ENCODE measurements around the gene RELL2.
A peak's percentile ranks its signal among the peaks of the same experiment; 100 is the strongest.

Gene RELL2

GRCh38 chr5:141649056-141649688 is 12.4 kb downstream of the RELL2 start:
- no peak for DNase-seq (ENCODE audit: low read depth in 2 of 2)

GRCh38 chr5:141649972-141650371 is 13.2 kb downstream of the RELL2 start:
- DNase-seq (ENCODE audit: low read depth in 2 of 2), result no peak

GRCh38 chr5:141650851-141651727 is 14.3 kb downstream of the RELL2 start, which contains the start of gene FCHSD1:
TSS of gene FCHSD1 (minus strand) at chr5:141651418. CDS start at chr5:141651368, 50 bp downstream.
- DNase-seq (ENCODE audit: low read depth in 2 of 2), result peak; percentile 82

- no peak for DNase-seq (ENCODE audit: low read depth in 2 of 2)
These were observed 14.9 kb downstream of the RELL2 start for GRCh38 chr5:141651728-141652105.

GRCh38 chr5:141654298-141654697 is 17.5 kb downstream of the RELL2 start:
- DNase-seq (ENCODE audit: low read depth in 2 of 2), result no peak

GRCh38 chr5:141655020-141655419 is 18.2 kb downstream of the RELL2 start:
- DNase-seq (ENCODE audit: low read depth in 2 of 2), result no peak

- no peak for DNase-seq (ENCODE audit: low read depth in 2 of 2)
These were observed 19.6 kb downstream of the RELL2 start for GRCh38 chr5:141656396-141656795.

GRCh38 chr5:141657404-141657803 is 20.6 kb downstream of the RELL2 start:
- DNase-seq (ENCODE audit: low read depth in 2 of 2), result no peak

GRCh38 chr5:141657937-141658545 is 21.2 kb downstream of the RELL2 start:
- no peak for DNase-seq (ENCODE audit: low read depth in 2 of 2)

- DNase-seq (ENCODE audit: low read depth in 2 of 2), result no peak
These were observed 25.2 kb downstream of the RELL2 start for GRCh38 chr5:141662028-141662427.

- DNase-seq (ENCODE audit: low read depth in 2 of 2), result no peak
These were observed 26.7 kb downstream of the RELL2 start for GRCh38 chr5:141663506-141663905.

- DNase-seq (ENCODE audit: low read depth in 2 of 2), result peak; percentile 47 to 70
These were observed 28.1 kb downstream of the RELL2 start for GRCh38 chr5:141664733-141665461.

- DNase-seq (ENCODE audit: low read depth in 2 of 2), result no peak
These were observed 29.5 kb downstream of the RELL2 start for GRCh38 chr5:141665995-141666940.

GRCh38 chr5:141668601-141669265 is 31.9 kb downstream of the RELL2 start:
- DNase-seq (ENCODE audit: low read depth in 2 of 2), result no peak

- no peak for DNase-seq (ENCODE audit: low read depth in 2 of 2)
These were observed 32.7 kb downstream of the RELL2 start for GRCh38 chr5:141669520-141669919.

GRCh38 chr5:141672071-141672840 is 35.5 kb downstream of the RELL2 start:
- DNase-seq (ENCODE audit: low read depth in 2 of 2), result no peak

- no peak for DNase-seq (ENCODE audit: low read depth in 2 of 2)
These were observed 36.3 kb downstream of the RELL2 start for GRCh38 chr5:141672841-141673813.

GRCh38 chr5:141674747-141675146 is 38.0 kb downstream of the RELL2 start:
- DNase-seq (ENCODE audit: low read depth in 2 of 2), result no peak
